ENCODE measurements around the gene METRN.
A peak's percentile ranks its signal among the peaks of the same experiment; 100 is the strongest.

METRN gene

GRCh38 chr16:711084-711483 lies 3.8 kb upstream of the METRN start:
- DNase-seq, result no peak

- peak; percentile 76 for DNase-seq
Observed at GRCh38 chr16:711548-712320, 3.2 kb upstream of the METRN start.

- peak; percentile 61 for DNase-seq
Observed at GRCh38 chr16:712740-713250, 2.1 kb upstream of the METRN start.

GRCh38 chr16:714079-714478 lies 839 bp upstream of the METRN start:
- no peak for DNase-seq

GRCh38 chr16:715477-716199 lies 720 bp downstream of the METRN start:
- DNase-seq, result peak; percentile 47

- peak; percentile 77 for DNase-seq
Observed at GRCh38 chr16:716200-716568, 1.3 kb downstream of the METRN start.

- DNase-seq, result no peak
Observed at GRCh38 chr16:716768-717325, 1.9 kb downstream of the METRN start.

GRCh38 chr16:717450-718245 lies 2.7 kb downstream of the METRN start:
- DNase-seq, result no peak

- DNase-seq, result no peak
Observed at GRCh38 chr16:718389-718788, 3.5 kb downstream of the METRN start.

- no peak for DNase-seq
Observed at GRCh38 chr16:718922-719321, 4.0 kb downstream of the METRN start.

GRCh38 chr16:719815-720446 lies 5.0 kb downstream of the METRN start:
- DNase-seq, result peak; percentile 90

GRCh38 chr16:720447-720989 lies 5.6 kb downstream of the METRN start:
- peak; percentile 93 for DNase-seq

- peak; percentile 94 for DNase-seq
Observed at GRCh38 chr16:720990-721764, 6.3 kb downstream of the METRN start, which contains the start of gene ANTKMT. ANTKMT (plus strand) TSS chr16:721146; CDS start chr16:721275, 129 bp downstream.

- no peak for DNase-seq
Observed at GRCh38 chr16:721765-722540, 7.0 kb downstream of the METRN start.

GRCh38 chr16:722835-723633 lies 8.1 kb downstream of the METRN start:
- no peak for DNase-seq

- no peak for DNase-seq
Observed at GRCh38 chr16:723695-724094, 8.8 kb downstream of the METRN start.

GRCh38 chr16:724188-725040 lies 9.5 kb downstream of the METRN start:
- no peak for DNase-seq

GRCh38 chr16:725041-725376 lies 10.1 kb downstream of the METRN start:
- DNase-seq, result no peak
